Erythroblast (primary cell): ENCODE measurements around the gene CBX7.

Source experiments
- DNase-seq, 2 experiments: peaks; one replicate each; lab custom pipeline; 2025; lab: John Stamatoyannopoulos, UW
- GATA1 ChIP-seq: IDR thresholded peaks from 2 replicates; pipeline ENCODE4 v1.6.1; 2011; ENCODE audit warnings: low read depth, mild to moderate bottlenecking, control low read depth, low read length, moderate library complexity
- POLR2A ChIP-seq: IDR thresholded peaks from 2 replicates; pipeline ENCODE4 v1.6.1; 2011; ENCODE audit warnings: mild to moderate bottlenecking, low read length

Gene CBX7

GRCh38 chr22:39089928-39090327, 62.6 kb downstream of the CBX7 start:
- no peak for TF ChIP-seq POLR2A
- TF ChIP-seq GATA1 = no peak
- DNase-seq = no peak

- TF ChIP-seq POLR2A (no peak), GATA1 (no peak)
Measured at GRCh38 chr22:39088685-39089032, 63.8 kb downstream of the CBX7 start.

GRCh38 chr22:39087881-39088684, 64.4 kb downstream of the CBX7 start:
- TF ChIP-seq POLR2A = no peak
- no peak for TF ChIP-seq GATA1
- no peak for DNase-seq

More at GRCh38 chr22:39088685-39089032, 63.8 kb downstream of the CBX7 start:
- DNase-seq = no peak

GRCh38 chr22:39087098-39087497, 65.4 kb downstream of the CBX7 start:
- no peak for TF ChIP-seq GATA1
- no peak for TF ChIP-seq POLR2A
- DNase-seq = no peak

- TF ChIP-seq POLR2A (no peak), GATA1 (no peak)
- DNase-seq = no peak
Measured at GRCh38 chr22:39084666-39085065, 67.8 kb downstream of the CBX7 start.

GRCh38 chr22:39083212-39084165, 69.0 kb downstream of the CBX7 start:
- TF ChIP-seq POLR2A (no peak), GATA1 (no peak)
- DNase-seq = no peak

- no peak for DNase-seq
- TF ChIP-seq GATA1 = no peak
- no peak for TF ChIP-seq POLR2A
Measured at GRCh38 chr22:39081598-39081997, 70.9 kb downstream of the CBX7 start.

- TF ChIP-seq GATA1 = no peak
- TF ChIP-seq POLR2A = no peak
- DNase-seq = no peak
Measured at GRCh38 chr22:39081016-39081415, 71.5 kb downstream of the CBX7 start.
